WERI-Rb-1 (cell line): ENCODE data around the gene METTL13.
"Not testable (repeated sequence)": the region's sequence is repeated elsewhere in the genome, so short reads cannot be mapped to it uniquely, and the experiment has no call there.

ENCODE experiments used
- DNase-seq: peaks from one replicate; pipeline ENCODE4 v3.0.0-alpha.2; 2020
- H3K27ac ChIP-seq: fragments of 250-450 bp; sonication (Bioruptor Pico); 2 replicates; pipeline ENCODE4 v1.5.1; 2020; ENCODE audit warnings: mild to moderate bottlenecking, moderate library complexity
- H3K27me3 ChIP-seq: fragments of 250-450 bp; sonication (Bioruptor Pico); 2 replicates; pipeline ENCODE4 v1.5.1; 2021; ENCODE audit warnings: mild to moderate bottlenecking, low read depth, moderate library complexity; ENCODE audit not compliant: insufficient read depth, severe bottlenecking
- H3K36me3 ChIP-seq: fragments of 250-450 bp; sonication (Bioruptor Pico); 2 replicates; pipeline ENCODE4 v1.5.1; 2020; ENCODE audit warnings: mild to moderate bottlenecking, moderate library complexity
- H3K4me3 ChIP-seq: 2 replicates; pipeline ENCODE4 v1.5.1; 2011; ENCODE audit warnings: low read depth, mild to moderate bottlenecking, control low read depth, low read length
- H3K9me3 ChIP-seq: fragments of 250-450 bp; sonication (Bioruptor Pico); 2 replicates; pipeline ENCODE4 v1.5.1; 2021; ENCODE audit warnings: mild to moderate bottlenecking, moderate library complexity; ENCODE audit not compliant: severe bottlenecking
- TF ChIP-seq, protein P1 (sequence below): IDR thresholded peaks from 2 replicates; pipeline ENCODE4 v1.5.1; 2011; ENCODE audit warnings: low read depth, mild to moderate bottlenecking, control low read depth, inconsistent platforms, low read length

Gene METTL13

DNA sequence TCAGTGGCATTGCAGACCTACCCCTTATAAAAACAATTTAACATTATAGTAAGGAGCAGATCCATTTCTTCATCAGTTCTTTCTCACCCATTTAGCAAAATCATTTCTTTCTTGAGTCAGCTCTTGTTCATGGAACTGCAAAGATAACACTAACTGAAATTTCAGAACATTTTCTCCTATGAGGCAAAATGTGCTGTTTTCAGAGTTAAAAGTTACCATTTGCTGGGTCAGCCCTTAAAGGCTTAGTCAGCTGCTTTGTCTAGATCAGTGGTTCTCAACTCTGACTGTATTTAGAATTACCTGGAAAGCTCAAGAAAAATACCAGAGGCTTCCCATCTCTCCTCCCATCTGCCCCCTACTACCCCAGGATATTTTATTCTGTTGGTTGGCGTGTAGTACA, 12.2 kb downstream of the METTL13 start:
- DNase-seq, result no peak
- Histone ChIP-seq H3K9me3 (no peaks in the 10 kb centered on the region), H3K4me3 (no peak overlapping the region), H3K27me3 (no peaks in the 10 kb centered on the region), H3K36me3 (peaks cover 89% of the 10 kb centered on the region), H3K27ac (no peak overlapping the region)
- TF ChIP-seq, protein P1, sequence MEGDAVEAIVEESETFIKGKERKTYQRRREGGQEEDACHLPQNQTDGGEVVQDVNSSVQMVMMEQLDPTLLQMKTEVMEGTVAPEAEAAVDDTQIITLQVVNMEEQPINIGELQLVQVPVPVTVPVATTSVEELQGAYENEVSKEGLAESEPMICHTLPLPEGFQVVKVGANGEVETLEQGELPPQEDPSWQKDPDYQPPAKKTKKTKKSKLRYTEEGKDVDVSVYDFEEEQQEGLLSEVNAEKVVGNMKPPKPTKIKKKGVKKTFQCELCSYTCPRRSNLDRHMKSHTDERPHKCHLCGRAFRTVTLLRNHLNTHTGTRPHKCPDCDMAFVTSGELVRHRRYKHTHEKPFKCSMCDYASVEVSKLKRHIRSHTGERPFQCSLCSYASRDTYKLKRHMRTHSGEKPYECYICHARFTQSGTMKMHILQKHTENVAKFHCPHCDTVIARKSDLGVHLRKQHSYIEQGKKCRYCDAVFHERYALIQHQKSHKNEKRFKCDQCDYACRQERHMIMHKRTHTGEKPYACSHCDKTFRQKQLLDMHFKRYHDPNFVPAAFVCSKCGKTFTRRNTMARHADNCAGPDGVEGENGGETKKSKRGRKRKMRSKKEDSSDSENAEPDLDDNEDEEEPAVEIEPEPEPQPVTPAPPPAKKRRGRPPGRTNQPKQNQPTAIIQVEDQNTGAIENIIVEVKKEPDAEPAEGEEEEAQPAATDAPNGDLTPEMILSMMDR, result no peak

DNA sequence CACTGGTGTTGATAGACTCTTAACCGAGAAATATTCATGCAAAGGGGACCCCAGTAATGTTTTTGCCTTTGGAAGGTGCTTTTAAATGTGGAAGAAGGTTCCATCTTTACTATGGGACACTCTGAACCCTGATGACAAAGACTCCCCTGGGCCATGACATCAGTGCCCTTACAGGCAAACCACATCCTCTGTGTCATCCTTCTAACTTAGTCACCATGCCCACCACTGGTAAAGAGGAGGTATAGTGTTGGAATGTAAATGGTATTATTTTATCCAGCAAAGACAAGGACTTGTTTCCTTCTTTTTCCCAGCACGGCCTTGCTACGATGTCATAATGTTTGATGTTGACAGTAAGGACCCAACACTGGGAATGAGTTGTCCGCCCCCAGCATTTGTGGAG, 12.6 kb downstream of the METTL13 start:
- Histone ChIP-seq H3K27me3 (no peaks in the 10 kb centered on the region), H3K4me3 (no peak overlapping the region), H3K36me3 (peaks cover 84% of the 10 kb centered on the region), H3K27ac (no peak overlapping the region), H3K9me3 (no peaks in the 10 kb centered on the region)
- no peak for DNase-seq
- TF ChIP-seq, protein P1, result no peak

DNA sequence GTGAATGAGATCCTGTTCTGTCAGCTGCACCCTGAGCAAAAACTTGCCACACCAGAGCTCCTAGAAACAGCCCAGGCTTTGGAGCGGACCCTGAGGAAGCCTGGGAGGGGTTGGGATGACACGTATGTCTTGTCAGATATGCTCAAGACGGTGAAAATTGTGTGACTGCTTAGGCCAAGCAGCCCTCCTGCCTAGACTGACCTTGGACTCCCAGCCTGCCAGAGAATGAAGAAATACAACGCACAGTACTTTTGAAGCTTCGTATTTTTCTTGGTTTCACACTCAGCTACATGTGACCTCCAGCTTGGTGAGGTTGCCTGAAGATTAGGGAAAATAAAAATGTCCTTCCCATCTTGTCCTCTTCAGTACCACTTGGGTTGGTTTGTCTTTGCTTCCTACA, 15.1 kb downstream of the METTL13 start:
- TF ChIP-seq, protein P1, result no peak
- Histone ChIP-seq H3K27me3 (no peaks in the 10 kb centered on the region), H3K36me3 (peaks cover 59% of the 10 kb centered on the region), H3K9me3 (no peaks in the 10 kb centered on the region), H3K27ac (no peak overlapping the region), H3K4me3 (no peak overlapping the region)
- DNase-seq, result no peak

DNA sequence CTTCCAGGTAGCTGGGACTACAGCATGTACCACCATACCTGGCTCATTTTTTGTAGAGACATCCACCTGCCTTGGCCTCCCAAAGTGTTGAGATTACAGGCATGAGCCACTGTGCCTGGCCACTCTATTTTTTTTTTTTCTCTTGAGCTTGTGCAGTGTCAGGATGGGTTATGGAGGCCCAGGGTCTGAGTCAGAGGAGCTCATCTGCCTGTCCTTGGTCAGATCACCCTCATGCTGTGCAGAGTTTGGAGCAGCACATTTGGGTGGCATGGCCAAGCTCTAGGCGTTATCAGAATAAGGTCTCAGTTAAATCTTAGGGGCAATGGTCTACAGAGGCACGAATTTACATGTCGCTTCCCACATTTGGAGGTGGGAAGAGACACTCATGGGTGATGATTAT, 16.9 kb downstream of the METTL13 start:
- no peaks in the 10 kb centered on the region for H3K27me3 ChIP-seq
- H3K27ac ChIP-seq, result no peak overlapping the region
- peaks cover 42% of the 10 kb centered on the region for H3K36me3 ChIP-seq
- no peak for DNase-seq
- no peaks in the 10 kb centered on the region for H3K9me3 ChIP-seq
- H3K4me3 ChIP-seq, result no peak overlapping the region
- TF ChIP-seq, protein P1, result no peak

DNA sequence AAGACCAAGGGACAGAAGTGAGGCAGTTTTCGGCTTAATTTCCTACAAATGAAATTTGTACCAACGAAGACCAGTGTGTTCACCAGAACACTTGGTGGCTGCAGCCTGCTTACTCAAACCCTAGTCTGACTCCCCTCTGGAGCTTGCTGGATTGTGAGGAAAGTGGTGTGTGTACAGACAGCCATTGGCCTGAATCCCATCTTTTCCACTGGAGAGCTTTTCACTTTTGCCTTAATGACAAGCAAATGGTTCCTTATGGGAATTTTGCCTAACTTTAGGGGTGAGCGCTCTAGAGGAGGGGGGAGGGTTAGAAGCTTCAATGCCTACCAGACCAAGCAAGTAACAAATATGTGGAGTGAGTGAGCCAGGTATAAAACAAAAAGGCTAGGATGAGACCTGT, 17.3 kb downstream of the METTL13 start:
- no peak for DNase-seq
- Histone ChIP-seq H3K27ac (no peak overlapping the region), H3K9me3 (no peaks in the 10 kb centered on the region), H3K4me3 (no peak overlapping the region), H3K27me3 (no peaks in the 10 kb centered on the region), H3K36me3 (peaks cover 38% of the 10 kb centered on the region)
- TF ChIP-seq, protein P1, result no peak

DNA sequence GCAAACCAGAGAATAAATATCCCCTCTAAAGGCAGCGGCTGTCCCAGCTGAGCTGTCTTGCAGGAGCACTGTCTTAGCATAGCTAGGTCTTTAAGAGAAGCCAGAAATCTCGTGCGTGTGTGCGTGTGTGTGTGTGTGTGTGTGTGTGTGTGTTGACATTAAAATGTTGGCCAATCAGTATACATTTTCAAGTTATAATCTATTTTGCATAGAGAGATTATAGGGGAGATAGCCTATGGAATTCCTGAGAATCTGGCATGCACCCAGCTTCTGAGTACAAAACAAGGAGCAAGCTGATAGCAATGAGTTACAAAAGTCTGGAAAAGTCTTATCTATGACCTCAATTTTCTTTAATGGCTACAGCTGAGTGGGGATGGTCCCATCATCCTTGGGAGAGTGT, 17.7 kb downstream of the METTL13 start:
- H3K36me3 ChIP-seq, result peaks cover 34% of the 10 kb centered on the region
- TF ChIP-seq, protein P1, result no peak
- H3K9me3 ChIP-seq, result no peaks in the 10 kb centered on the region
- no peak overlapping the region for H3K4me3 ChIP-seq
- DNase-seq, result no peak
- H3K27ac ChIP-seq, result no peak overlapping the region
- H3K27me3 ChIP-seq, result no peaks in the 10 kb centered on the region

DNA sequence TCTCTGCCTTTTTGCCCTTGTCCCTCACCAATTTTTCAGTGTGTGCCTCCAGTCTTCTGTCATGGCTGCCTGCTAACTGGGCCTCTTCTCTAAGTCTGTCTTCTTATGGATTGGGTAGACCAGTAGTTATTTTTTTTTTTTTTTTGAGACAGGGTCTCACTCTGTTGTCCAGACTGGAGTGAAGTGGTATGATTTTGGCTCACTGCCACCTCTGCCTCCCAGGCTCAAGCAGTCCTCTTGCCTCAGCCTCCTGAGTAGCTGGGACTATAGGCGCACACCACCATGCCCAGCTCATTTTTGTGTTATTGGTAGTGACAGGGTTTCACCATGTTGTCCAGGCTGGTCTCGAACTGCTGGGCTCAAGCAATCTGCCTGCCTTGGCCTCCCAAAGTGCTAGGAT, 18.2 kb downstream of the METTL13 start:
- H3K9me3 ChIP-seq, H3K27ac ChIP-seq, H3K27me3 ChIP-seq, DNase-seq, H3K4me3 ChIP-seq: not testable (repeated sequence)
- peaks cover 28% of the 10 kb centered on the region for H3K36me3 ChIP-seq
